ENCODE results near the gene PLCB2.

DNA sequence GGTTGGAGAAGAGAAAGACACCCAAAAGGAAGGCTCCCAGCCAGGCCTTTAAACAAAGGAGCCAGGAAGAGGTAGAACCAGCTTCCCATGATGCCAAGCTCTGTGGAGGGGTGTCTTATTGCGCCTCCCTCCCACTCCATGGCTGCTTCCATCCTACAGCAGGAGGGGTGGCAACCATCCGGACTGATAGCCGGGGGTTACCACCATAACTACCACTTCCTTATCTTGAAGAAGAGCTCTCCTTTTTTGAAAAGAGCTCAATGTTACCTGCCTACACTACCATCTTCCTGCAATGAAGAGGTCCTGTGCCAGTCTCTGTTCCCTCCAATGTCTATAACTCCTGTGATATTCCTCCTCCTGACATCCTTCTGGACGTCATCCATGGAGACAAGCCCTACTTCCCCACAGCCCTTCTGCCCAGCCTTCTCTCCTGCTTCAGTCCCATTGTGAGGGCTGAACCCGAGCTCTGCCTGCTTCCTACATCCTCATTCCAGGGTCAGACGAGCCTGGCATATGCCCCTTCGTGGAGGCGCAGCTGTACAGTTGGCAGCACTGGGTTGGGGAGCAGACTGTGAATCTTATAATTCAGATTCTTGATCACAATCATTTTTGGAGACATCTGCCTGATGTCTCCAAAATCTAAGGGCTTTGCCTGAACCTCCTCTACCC is 24.5 kb upstream of the PLCB2 start:
- TF ChIP-seq CTCF (IDR thresholded peaks at IDR 0.05) (no peak), ZFX (IDR thresholded peaks at IDR 0.05; ENCODE audit: borderline replicate concordance) (no peak)
